Liver (tissue), 9 donors: Measurements from ENCODE around the gene ACTL8. TPM values are rescaled to one million over a fixed set of nuclear protein-coding genes. Genes with fewer than 3 reads are reported as not detected.

Experiments used
- DNase-seq: peaks from one replicate; pipeline ENCODE4 v3.0.0-alpha.2; 2017; ENCODE audit warnings: low spot score
- H3K27ac ChIP-seq, 2 donors: one replicate each; pipeline ENCODE4 v1.7.0; 2013; ENCODE audit warnings: inconsistent platforms in 2 of 2, low read length in 2 of 2, control low read depth in 1 of 2, low read depth in 1 of 2, mild to moderate bottlenecking in 1 of 2
- H3K27me3 ChIP-seq, 4 donors: one replicate each; pipeline versions ENCODE4 v1.6.1 to v1.7.0; 2013; ENCODE audit warnings: low read length in 3 of 4, inconsistent platforms in 1 of 4, mild to moderate bottlenecking in 1 of 4, moderate library complexity in 1 of 4; ENCODE audit not compliant: control insufficient read depth in 4 of 4, insufficient read depth in 4 of 4
- H3K36me3 ChIP-seq, 4 donors: one replicate each; pipeline versions ENCODE4 v1.6.1 to v1.7.0; 2013; ENCODE audit warnings: low read length in 3 of 4, mild to moderate bottlenecking in 3 of 4, low read depth in 1 of 4, moderate library complexity in 1 of 4; ENCODE audit not compliant: control insufficient read depth in 4 of 4, insufficient read depth in 3 of 4
- H3K4me1 ChIP-seq, 4 donors: one replicate each; pipeline versions ENCODE4 v1.6.1 to v1.7.0; 2013; ENCODE audit warnings: low read length in 3 of 4, mild to moderate bottlenecking in 3 of 4, moderate library complexity in 1 of 4; ENCODE audit not compliant: control insufficient read depth in 4 of 4, insufficient read depth in 4 of 4
- H3K4me3 ChIP-seq, 3 donors: one replicate each; pipeline versions ENCODE4 v1.6.1 to v1.7.0; 2013; ENCODE audit warnings: low read length in 3 of 3, control low read depth in 1 of 3, low read depth in 1 of 3, mild to moderate bottlenecking in 1 of 3
- H3K9ac ChIP-seq, 2 donors: one replicate each; pipeline ENCODE4 v1.7.0; 2013; ENCODE audit warnings: low read length in 2 of 2, mild to moderate bottlenecking in 2 of 2, moderate library complexity in 2 of 2, control low read depth in 1 of 2, low read depth in 1 of 2
- H3K9me3 ChIP-seq, 4 donors: one replicate each; pipeline versions ENCODE4 v1.6.1 to v1.7.0; 2013; ENCODE audit warnings: low read length in 3 of 4; ENCODE audit not compliant: control insufficient read depth in 4 of 4
- EGR1 ChIP-seq, 2 donors: IDR thresholded peaks; 2 replicates each; pipeline ENCODE4 v1.6.1; 2016 to 2018; ENCODE audit warnings: antibody characterized with exemption in 2 of 2, low read depth in 2 of 2
- FOXA1 ChIP-seq: IDR thresholded peaks from 2 replicates; pipeline ENCODE4 v1.6.1; 2016; ENCODE audit warnings: antibody characterized with exemption
- RXRA ChIP-seq, 2 donors: IDR thresholded peaks; 2 replicates each; pipeline ENCODE4 v1.6.1; 2017 to 2018; ENCODE audit warnings: antibody characterized with exemption in 2 of 2, mild to moderate bottlenecking in 1 of 2
- SP1 ChIP-seq: IDR thresholded peaks from 2 replicates; pipeline ENCODE4 v1.6.1; 2018; ENCODE audit warnings: antibody characterized with exemption, mild to moderate bottlenecking
- YY1 ChIP-seq: IDR thresholded peaks from 2 replicates; pipeline ENCODE4 v1.6.1; 2016; ENCODE audit warnings: antibody characterized with exemption, mild to moderate bottlenecking
- WGBS: extraction: QIAGEN DNeasy Blood & Tissue Kit; methylation state at CpG from one replicate; pipeline ENCODE4 v1.1.7; 2013; 5-methylcytosine and 5-hydroxymethylcytosine counted together
- polyA plus RNA-seq, 2 donors: library from polyadenylated mRNA; stranded (reverse) in 1 of 2; unstranded in 1 of 2; fragments of 200-250 nt in 1 of 2; fragments of >200 nt in 1 of 2; fragmentation: Nextera tagmentation in 1 of 2; extraction: Ambion mirVana in 1 of 2; gene quantifications; one replicate each; pipeline versions ENCODE4 v1.2.1 to v1.2.3, GENCODE V29; 2013 to 2015
- total RNA-seq, 2 donors: library from RNA; depleted of rRNA; stranded (reverse); fragments of >200 nt; gene quantifications; one replicate each; pipeline ENCODE4 v1.2.3, GENCODE V29; 2014
- TF ChIP-seq, protein P1 (sequence below): IDR thresholded peaks from 2 replicates; pipeline ENCODE4 v1.6.1; 2016; ENCODE audit warnings: antibody characterized with exemption, mild to moderate bottlenecking
- TF ChIP-seq, protein P2 (sequence below): fragments of 150-350 bp; IDR thresholded peaks from 2 replicates; pipeline ENCODE4 v1.5.1; 2017; ENCODE audit warnings: improper control_type of control experiment, low read depth, low read length; ENCODE audit not compliant: missing input control
- TF ChIP-seq, protein P3 (sequence below): IDR thresholded peaks from 2 replicates; pipeline ENCODE4 v1.6.1; 2016; ENCODE audit warnings: antibody characterized with exemption
- TF ChIP-seq, protein P4 (sequence below): IDR thresholded peaks from 2 replicates; pipeline ENCODE4 v1.6.1; 2016; ENCODE audit warnings: antibody characterized with exemption
- TF ChIP-seq, protein P5 (sequence below): IDR thresholded peaks from 2 replicates; pipeline ENCODE4 v1.6.1; 2016; ENCODE audit warnings: antibody characterized with exemption
- donor health status: healthy.
- donor health status: healthy.
- donor health status: healthy.
- donor health status: healthy.
- donor health status: healthy.

The ACTL8 gene
- total and polyA plus RNA-seq, 4 donors = not detected

DNA sequence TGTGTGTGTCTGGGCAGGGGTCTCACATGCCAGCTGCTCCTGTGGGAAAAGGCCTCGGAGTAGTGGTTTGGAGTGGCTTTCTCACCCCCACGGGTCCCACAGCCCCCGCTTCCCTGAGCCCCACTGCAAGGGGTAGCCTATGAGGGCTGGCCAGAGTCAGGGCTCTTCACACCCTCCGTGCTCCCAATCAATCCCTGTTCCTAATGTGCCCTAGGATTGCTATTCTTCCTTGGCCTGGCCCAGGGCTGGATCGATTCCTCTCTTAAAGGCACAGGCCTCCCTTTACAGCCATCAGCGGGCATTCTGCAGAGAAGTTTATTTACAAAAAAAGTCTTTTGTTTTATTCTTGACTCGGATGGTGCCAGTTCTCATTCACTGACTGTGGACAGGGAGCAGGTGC, 19.3 kb upstream of the ACTL8 start (continued):
- TF ChIP-seq, protein P1, sequence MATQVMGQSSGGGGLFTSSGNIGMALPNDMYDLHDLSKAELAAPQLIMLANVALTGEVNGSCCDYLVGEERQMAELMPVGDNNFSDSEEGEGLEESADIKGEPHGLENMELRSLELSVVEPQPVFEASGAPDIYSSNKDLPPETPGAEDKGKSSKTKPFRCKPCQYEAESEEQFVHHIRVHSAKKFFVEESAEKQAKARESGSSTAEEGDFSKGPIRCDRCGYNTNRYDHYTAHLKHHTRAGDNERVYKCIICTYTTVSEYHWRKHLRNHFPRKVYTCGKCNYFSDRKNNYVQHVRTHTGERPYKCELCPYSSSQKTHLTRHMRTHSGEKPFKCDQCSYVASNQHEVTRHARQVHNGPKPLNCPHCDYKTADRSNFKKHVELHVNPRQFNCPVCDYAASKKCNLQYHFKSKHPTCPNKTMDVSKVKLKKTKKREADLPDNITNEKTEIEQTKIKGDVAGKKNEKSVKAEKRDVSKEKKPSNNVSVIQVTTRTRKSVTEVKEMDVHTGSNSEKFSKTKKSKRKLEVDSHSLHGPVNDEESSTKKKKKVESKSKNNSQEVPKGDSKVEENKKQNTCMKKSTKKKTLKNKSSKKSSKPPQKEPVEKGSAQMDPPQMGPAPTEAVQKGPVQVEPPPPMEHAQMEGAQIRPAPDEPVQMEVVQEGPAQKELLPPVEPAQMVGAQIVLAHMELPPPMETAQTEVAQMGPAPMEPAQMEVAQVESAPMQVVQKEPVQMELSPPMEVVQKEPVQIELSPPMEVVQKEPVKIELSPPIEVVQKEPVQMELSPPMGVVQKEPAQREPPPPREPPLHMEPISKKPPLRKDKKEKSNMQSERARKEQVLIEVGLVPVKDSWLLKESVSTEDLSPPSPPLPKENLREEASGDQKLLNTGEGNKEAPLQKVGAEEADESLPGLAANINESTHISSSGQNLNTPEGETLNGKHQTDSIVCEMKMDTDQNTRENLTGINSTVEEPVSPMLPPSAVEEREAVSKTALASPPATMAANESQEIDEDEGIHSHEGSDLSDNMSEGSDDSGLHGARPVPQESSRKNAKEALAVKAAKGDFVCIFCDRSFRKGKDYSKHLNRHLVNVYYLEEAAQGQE = no peak
- TF ChIP-seq YY1 = no peak

DNA sequence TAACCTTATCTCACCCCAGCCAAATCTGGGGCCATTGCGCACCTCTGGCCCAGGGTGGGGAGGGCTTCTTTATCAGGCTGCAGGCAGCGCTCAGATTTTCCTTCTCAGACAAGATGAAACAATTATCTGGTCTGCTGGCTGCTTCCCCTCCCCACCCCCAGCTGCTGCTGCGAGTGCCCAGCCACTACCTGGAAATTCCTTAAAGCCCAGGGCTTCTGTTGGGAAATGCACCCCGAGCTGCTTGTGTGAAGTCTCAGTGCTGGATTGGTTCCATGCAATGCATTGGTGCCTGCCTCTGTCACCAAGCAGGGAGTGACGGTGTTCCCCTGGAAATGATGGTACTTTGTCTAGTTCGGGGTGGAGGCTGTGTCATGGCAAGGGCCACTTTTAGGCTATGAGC, 18.5 kb upstream of the ACTL8 start:
- Histone ChIP-seq H3K27me3 (no peaks in the 10 kb centered on the region), H3K4me1 (no peaks in the 10 kb centered on the region), H3K27ac (no peak overlapping the region), H3K36me3 (no peaks in the 10 kb centered on the region), H3K9ac (no peak overlapping the region), H3K9me3 (no peaks in the 10 kb centered on the region), H3K4me3 (no peak overlapping the region)
- no peak for TF ChIP-seq EGR1 (IDR thresholded peaks at IDR 0.05; ENCODE audit: low read depth in 2 of 2)
- no peak for DNase-seq
- WGBS = 71% methylated on average over 6 of the region's 6 CpGs

DNA sequence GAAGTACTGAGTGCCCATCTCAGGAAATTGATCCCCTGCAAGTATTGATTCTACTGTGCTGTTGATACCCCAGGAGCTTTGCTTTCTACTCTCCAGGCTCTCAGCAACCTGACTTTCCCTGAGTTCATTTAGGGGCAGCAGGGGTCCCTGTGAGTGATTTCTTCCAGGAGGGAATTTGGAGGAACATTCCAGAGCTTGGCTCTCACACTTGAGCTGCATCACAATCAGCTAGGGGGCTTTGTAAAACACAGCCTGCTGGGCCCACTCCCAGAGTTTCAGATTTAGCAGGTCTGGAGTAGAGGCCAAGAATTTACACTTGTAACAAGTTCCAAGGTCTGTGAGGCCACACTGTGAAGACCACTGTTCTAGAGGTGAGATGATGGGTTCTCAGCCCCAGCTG, 16.1 kb upstream of the ACTL8 start:
- Histone ChIP-seq H3K36me3 (no peaks in the 10 kb centered on the region), H3K27ac (no peak overlapping the region), H3K4me3 (no peak overlapping the region), H3K4me1 (no peaks in the 10 kb centered on the region), H3K9me3 (no peaks in the 10 kb centered on the region), H3K27me3 (no peaks in the 10 kb centered on the region), H3K9ac (no peak overlapping the region)
- no peak for DNase-seq
- TF ChIP-seq RXRA (IDR thresholded peaks at IDR 0.05) (no peak), YY1 (no peak), FOXA1 (no peak), SP1 (no peak)
- TF ChIP-seq, protein P2, sequence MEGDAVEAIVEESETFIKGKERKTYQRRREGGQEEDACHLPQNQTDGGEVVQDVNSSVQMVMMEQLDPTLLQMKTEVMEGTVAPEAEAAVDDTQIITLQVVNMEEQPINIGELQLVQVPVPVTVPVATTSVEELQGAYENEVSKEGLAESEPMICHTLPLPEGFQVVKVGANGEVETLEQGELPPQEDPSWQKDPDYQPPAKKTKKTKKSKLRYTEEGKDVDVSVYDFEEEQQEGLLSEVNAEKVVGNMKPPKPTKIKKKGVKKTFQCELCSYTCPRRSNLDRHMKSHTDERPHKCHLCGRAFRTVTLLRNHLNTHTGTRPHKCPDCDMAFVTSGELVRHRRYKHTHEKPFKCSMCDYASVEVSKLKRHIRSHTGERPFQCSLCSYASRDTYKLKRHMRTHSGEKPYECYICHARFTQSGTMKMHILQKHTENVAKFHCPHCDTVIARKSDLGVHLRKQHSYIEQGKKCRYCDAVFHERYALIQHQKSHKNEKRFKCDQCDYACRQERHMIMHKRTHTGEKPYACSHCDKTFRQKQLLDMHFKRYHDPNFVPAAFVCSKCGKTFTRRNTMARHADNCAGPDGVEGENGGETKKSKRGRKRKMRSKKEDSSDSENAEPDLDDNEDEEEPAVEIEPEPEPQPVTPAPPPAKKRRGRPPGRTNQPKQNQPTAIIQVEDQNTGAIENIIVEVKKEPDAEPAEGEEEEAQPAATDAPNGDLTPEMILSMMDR = no peak
- TF ChIP-seq, protein P3, sequence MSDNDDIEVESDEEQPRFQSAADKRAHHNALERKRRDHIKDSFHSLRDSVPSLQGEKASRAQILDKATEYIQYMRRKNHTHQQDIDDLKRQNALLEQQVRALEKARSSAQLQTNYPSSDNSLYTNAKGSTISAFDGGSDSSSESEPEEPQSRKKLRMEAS = no peak
- TF ChIP-seq, protein P4, sequence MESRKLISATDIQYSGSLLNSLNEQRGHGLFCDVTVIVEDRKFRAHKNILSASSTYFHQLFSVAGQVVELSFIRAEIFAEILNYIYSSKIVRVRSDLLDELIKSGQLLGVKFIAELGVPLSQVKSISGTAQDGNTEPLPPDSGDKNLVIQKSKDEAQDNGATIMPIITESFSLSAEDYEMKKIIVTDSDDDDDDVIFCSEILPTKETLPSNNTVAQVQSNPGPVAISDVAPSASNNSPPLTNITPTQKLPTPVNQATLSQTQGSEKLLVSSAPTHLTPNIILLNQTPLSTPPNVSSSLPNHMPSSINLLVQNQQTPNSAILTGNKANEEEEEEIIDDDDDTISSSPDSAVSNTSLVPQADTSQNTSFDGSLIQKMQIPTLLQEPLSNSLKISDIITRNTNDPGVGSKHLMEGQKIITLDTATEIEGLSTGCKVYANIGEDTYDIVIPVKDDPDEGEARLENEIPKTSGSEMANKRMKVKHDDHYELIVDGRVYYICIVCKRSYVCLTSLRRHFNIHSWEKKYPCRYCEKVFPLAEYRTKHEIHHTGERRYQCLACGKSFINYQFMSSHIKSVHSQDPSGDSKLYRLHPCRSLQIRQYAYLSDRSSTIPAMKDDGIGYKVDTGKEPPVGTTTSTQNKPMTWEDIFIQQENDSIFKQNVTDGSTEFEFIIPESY = no peak
- TF ChIP-seq, protein P5, sequence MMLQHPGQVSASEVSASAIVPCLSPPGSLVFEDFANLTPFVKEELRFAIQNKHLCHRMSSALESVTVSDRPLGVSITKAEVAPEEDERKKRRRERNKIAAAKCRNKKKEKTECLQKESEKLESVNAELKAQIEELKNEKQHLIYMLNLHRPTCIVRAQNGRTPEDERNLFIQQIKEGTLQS = no peak
